ENCODE data around the gene LAPTM4A. TPM values are rescaled to one million over a fixed set of nuclear protein-coding genes. Genes with fewer than 3 reads are reported as not detected.

Gene LAPTM4A
- total and polyA plus RNA-seq, 10 of the 15 experiments (the other 5 are each of a cell fraction or from before 2014, with no cell fraction given) = 17.8 to 107 (median 45.8) TPM

DNA sequence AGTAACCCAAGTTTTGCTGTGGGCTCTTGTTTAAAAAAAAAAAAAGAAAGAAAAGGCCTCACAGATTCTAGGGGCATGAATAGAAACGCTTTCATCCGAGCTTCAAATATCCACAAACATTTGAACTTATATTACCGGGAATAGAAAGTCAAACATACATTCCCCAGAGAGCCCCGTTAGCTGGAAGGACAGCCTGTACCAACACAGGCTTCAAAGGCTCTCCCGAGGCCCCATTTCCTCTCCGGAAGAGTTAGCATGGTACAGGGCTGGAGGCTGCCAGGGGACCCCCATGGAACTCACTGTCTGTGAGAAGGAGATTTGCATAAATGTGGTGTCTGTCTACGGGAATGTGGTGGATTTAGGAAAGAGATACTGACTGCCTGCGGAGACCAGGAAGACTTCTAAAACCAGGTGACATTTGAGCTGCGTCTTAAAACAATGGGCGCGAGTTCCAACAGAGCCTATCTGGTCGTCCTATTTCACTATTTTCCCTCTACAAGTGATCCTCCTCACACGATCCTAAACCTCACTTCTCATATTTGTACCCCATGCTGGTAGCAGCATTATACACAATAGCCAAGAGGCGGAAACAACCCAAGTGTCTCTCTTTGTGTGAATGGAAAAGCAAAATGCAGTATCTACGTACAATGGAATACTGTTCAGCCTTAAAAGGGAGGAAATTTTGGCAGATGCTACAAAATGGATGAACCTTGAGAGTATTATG is 38.1 kb downstream of the LAPTM4A start:
- in situ Hi-C loops (cut with MboI) (loop anchor here (10.0 kb wide), 1 partner anchor 82 kb away; no protein-coding TSS in a partner anchor), intact Hi-C loops (cut with micrococcal nuclease; ENCODE audit: unreplicated experiment) (no loop called here)
- H3K9me3 ChIP-seq (replicated peaks; ENCODE audit: control insufficient read depth, insufficient read depth, low read length) = no peaks in the 10 kb centered on the region; the same call in 2 of the 3 replicates
- POLR2A ChIA-PET = interaction anchor here (0.6 kb wide), 1 partner anchor 127 kb away, joined by 3 read pairs; no protein-coding TSS in a partner anchor
- DNase-seq (ENCODE audit: low read depth, low spot score) = no peak
- no peak for ATAC-seq
- no peak overlapping the region for H2AFZ ChIP-seq (ENCODE audit: control insufficient read depth, low read depth, low read length)
- H3K9ac ChIP-seq (ENCODE audit: control insufficient read depth, insufficient read depth, low read length) = no peak overlapping the region
- no peaks in the 10 kb centered on the region for H4K20me1 ChIP-seq (ENCODE audit: control insufficient read depth, insufficient read depth)
- RAD21 ChIA-PET (ENCODE audit: unreplicated experiment) = interaction anchor here (1.6 to 1.9 kb wide), 2 partner anchors 57 to 212 kb away, joined by 4 to 5 read pairs; partner anchors contain the start of gene SDC1
- 45% methylated on average over 14 of the region's 15 CpGs for WGBS (ENCODE audit: insufficient coverage, insufficient replicate concordance, low lambda C conversion rate, missing lambda C conversion rate)
- no peaks in the 10 kb centered on the region for H3K79me2 ChIP-seq (ENCODE audit: control insufficient read depth, insufficient read depth, low read length)
- no peak overlapping the region for H3K27ac ChIP-seq (ENCODE audit: control insufficient read depth, insufficient read depth)
- SMC1A ChIA-PET (ENCODE audit: uncharacterized antibody, unreplicated experiment) = interaction anchor here (0.8 to 3.7 kb wide), 3 partner anchors 25 to 81 kb away, joined by 3 to 31 read pairs (median 24); no protein-coding TSS in a partner anchor
- peak overlapping the region; percentile 68; the same call in 1 of the 2 replicates for H3K4me3 ChIP-seq
- no peaks in the 10 kb centered on the region for H3K4me1 ChIP-seq (ENCODE audit: control insufficient read depth, insufficient read depth, low read length)
- H3K4me2 ChIP-seq (ENCODE audit: control insufficient read depth, insufficient read depth) = peak overlapping the region; percentile 74; the same call in 1 of the 2 replicates
- H3K27me3 ChIP-seq (replicated peaks in 1 of 2; ENCODE audit: control insufficient read depth in 2 of 2, insufficient read depth in 2 of 2, low read length in 1 of 2) = peaks cover 5 to 16% of the 10 kb centered on the region in 2 experiments
- no TSS peak for BruUV-seq (replicated peaks)
- CTCF ChIA-PET = interaction anchor here (0.8 to 4.6 kb wide), 11 partner anchors 10 to 213 kb away, joined by 3 to 57 read pairs (median 22); partner anchors contain the start of gene SDC1
- FAIRE-seq = no peak
- TF ChIP-seq RFX5 (IDR thresholded peaks at IDR 0.05; ENCODE audit: low read depth, low read length) (no peak), HSF1 (IDR thresholded peaks at IDR 0.05; ENCODE audit: low read depth, low read length) (no peak), NFIC (IDR thresholded peaks at IDR 0.05; ENCODE audit: low read depth, low read length) (no peak), KAT2A (conservative IDR thresholded peaks at IDR 0.05; ENCODE audit: control insufficient read depth, low read depth, low read length) (no peak)
- no peaks in the 10 kb centered on the region for H3K36me3 ChIP-seq (ENCODE audit: control insufficient read depth in 2 of 2, insufficient read depth in 2 of 2, low read length in 1 of 2)
